H9 (cell line): ENCODE results near the gene ZNF429. TPM values are rescaled to one million over a fixed set of nuclear protein-coding genes. Genes with fewer than 3 reads are reported as not detected.

Source experiments
- DNase-seq: peaks from one replicate; pipeline ENCODE4 v3.0.0-alpha.2; 2017
- H2AFZ ChIP-seq: one replicate; pipeline ENCODE4 v1.6.1; 2013; ENCODE audit warnings: mild to moderate bottlenecking, low read length, control low read depth, moderate library complexity
- H2AK5ac ChIP-seq: 2 replicates; pipeline ENCODE4 v1.6.1; 2013; ENCODE audit warnings: low read length, control low read depth, mixed read lengths; ENCODE audit not compliant: insufficient read length
- H2BK120ac ChIP-seq: one replicate; pipeline ENCODE4 v1.6.1; 2013; ENCODE audit warnings: low read depth, mild to moderate bottlenecking, low read length, control low read depth, inconsistent platforms; ENCODE audit not compliant: poor library complexity, severe bottlenecking
- H2BK12ac ChIP-seq: 2 replicates; pipeline ENCODE4 v1.6.1; 2013; ENCODE audit warnings: low read length, control low read depth, mixed read lengths, low read depth; ENCODE audit not compliant: insufficient read length
- H2BK15ac ChIP-seq: 2 replicates; pipeline ENCODE4 v1.6.1; 2013; ENCODE audit warnings: low read depth, low read length, control low read depth
- H2BK20ac ChIP-seq: one replicate; pipeline ENCODE4 v1.6.1; 2013; ENCODE audit warnings: low read depth, mild to moderate bottlenecking, low read length, control low read depth, inconsistent platforms; ENCODE audit not compliant: poor library complexity, severe bottlenecking
- H2BK5ac ChIP-seq: 2 replicates; pipeline ENCODE4 v1.6.1; 2013; ENCODE audit warnings: low read length, control low read depth, mixed read lengths; ENCODE audit not compliant: insufficient read length
- H3K14ac ChIP-seq: 2 replicates; pipeline ENCODE4 v1.6.1; 2013; ENCODE audit warnings: low read length, control low read depth; ENCODE audit not compliant: insufficient read depth
- H3K18ac ChIP-seq: 2 replicates; pipeline ENCODE4 v1.6.1; 2013; ENCODE audit warnings: low read depth, mild to moderate bottlenecking, mixed read lengths, low read length, control low read depth; ENCODE audit not compliant: insufficient read length
- H3K23ac ChIP-seq: 2 replicates; pipeline ENCODE4 v1.6.1; 2013; ENCODE audit warnings: low read length, control low read depth, mixed read lengths, low read depth; ENCODE audit not compliant: insufficient read length
- H3K23me2 ChIP-seq: 2 replicates; pipeline ENCODE4 v1.6.1; 2013; ENCODE audit warnings: low read depth, mild to moderate bottlenecking, mixed read lengths, low read length, control low read depth; ENCODE audit not compliant: insufficient read length, poor library complexity, severe bottlenecking
- H3K27ac ChIP-seq: 2 replicates; pipeline ENCODE4 v1.5.1; 2013; ENCODE audit warnings: low read length, control low read depth, mixed read lengths, low read depth; ENCODE audit not compliant: insufficient read length
- H3K27me3 ChIP-seq: 2 replicates; pipeline ENCODE4 v1.6.1; 2013; ENCODE audit warnings: low read length, control low read depth, inconsistent platforms; ENCODE audit not compliant: insufficient read depth
- H3K4ac ChIP-seq: 2 replicates; pipeline ENCODE4 v1.6.1; 2013; ENCODE audit warnings: low read depth, mild to moderate bottlenecking, control low read depth, inconsistent platforms, low read length, moderate library complexity
- H3K4me1 ChIP-seq: 2 replicates; pipeline ENCODE4 v1.6.1; 2013; ENCODE audit warnings: low read length, control low read depth, inconsistent platforms; ENCODE audit not compliant: insufficient read depth
- H3K4me2 ChIP-seq: 2 replicates; pipeline ENCODE4 v1.6.1; 2013; ENCODE audit warnings: low read length, control low read depth, mixed read lengths; ENCODE audit not compliant: insufficient read length, insufficient read depth
- H3K56ac ChIP-seq: 2 replicates; pipeline ENCODE4 v1.6.1; 2013; ENCODE audit warnings: low read depth, mild to moderate bottlenecking, mixed read lengths, low read length, control low read depth; ENCODE audit not compliant: insufficient read length
- H3K79me1 ChIP-seq: 2 replicates; pipeline ENCODE4 v1.6.1; 2013; ENCODE audit warnings: low read depth, mild to moderate bottlenecking, moderate library complexity, low read length, control low read depth, inconsistent platforms; ENCODE audit not compliant: insufficient read depth, poor library complexity, severe bottlenecking
- H3K79me2 ChIP-seq: 2 replicates; pipeline ENCODE4 v1.6.1; 2013; ENCODE audit warnings: low read length, control low read depth, inconsistent platforms; ENCODE audit not compliant: insufficient read depth
- H3K9ac ChIP-seq: 2 replicates; pipeline ENCODE4 v1.6.1; 2013; ENCODE audit warnings: low read length, control low read depth, mixed read lengths; ENCODE audit not compliant: insufficient read length; ENCODE audit errors: extremely low read depth
- H3K9me3 ChIP-seq: one replicate; pipeline ENCODE4 v1.6.1; 2013; ENCODE audit warnings: low read depth, low read length, inconsistent platforms; ENCODE audit not compliant: control insufficient read depth
- H3T11ph ChIP-seq: one replicate; pipeline ENCODE4 v1.6.1; 2013; ENCODE audit warnings: mild to moderate bottlenecking, low read length, control low read depth, inconsistent platforms
- H4K20me1 ChIP-seq: one replicate; pipeline ENCODE4 v1.6.1; 2013; ENCODE audit not compliant: control insufficient read depth, insufficient read length, insufficient read depth
- H4K5ac ChIP-seq: 2 replicates; pipeline ENCODE4 v1.6.1; 2013; ENCODE audit warnings: low read depth, mild to moderate bottlenecking, mixed read lengths, low read length, control low read depth; ENCODE audit not compliant: insufficient read length
- H4K8ac ChIP-seq: replicated peaks from 2 replicates; pipeline ENCODE4 v1.6.1; 2013; ENCODE audit warnings: low read length, control low read depth, mixed read lengths, low read depth; ENCODE audit not compliant: insufficient read length
- H4K91ac ChIP-seq: 2 replicates; pipeline ENCODE4 v1.6.1; 2013; ENCODE audit warnings: low read depth, mild to moderate bottlenecking, moderate library complexity, mixed read lengths, low read length, control low read depth; ENCODE audit not compliant: insufficient read length
- H3K27ac Mint-ChIP-seq, 3 experiments: 2 replicates in 2 of 3; 3 replicates in 1 of 3; pipeline ENCODE4 v1.8.0; 2020 to 2021; ENCODE audit warnings: mixed read lengths in 3 of 3, mild to moderate bottlenecking in 1 of 3, moderate library complexity in 1 of 3
- H3K27me3 Mint-ChIP-seq: 2 replicates; pipeline ENCODE4 v1.8.0; 2021; ENCODE audit warnings: low read depth, mild to moderate bottlenecking, moderate library complexity, mixed read lengths
- H3K36me3 Mint-ChIP-seq, 3 experiments: 2 replicates in 2 of 3; 3 replicates in 1 of 3; pipeline ENCODE4 v1.8.0; 2020 to 2021; ENCODE audit warnings: low read depth in 3 of 3, mixed read lengths in 3 of 3; ENCODE audit not compliant: insufficient read depth in 1 of 3
- H3K4me1 Mint-ChIP-seq, 2 experiments: 2 replicates each; pipeline ENCODE4 v1.8.0; 2020; ENCODE audit warnings: mixed read lengths in 2 of 2
- H3K4me3 Mint-ChIP-seq, 2 experiments: 2 replicates in 1 of 2; 3 replicates in 1 of 2; pipeline ENCODE4 v1.8.0; 2020 to 2021; ENCODE audit warnings: mild to moderate bottlenecking in 2 of 2, mixed read lengths in 2 of 2, moderate library complexity in 1 of 2
- H3K9me3 Mint-ChIP-seq, 2 experiments: 2 replicates in 1 of 2; 3 replicates in 1 of 2; pipeline ENCODE4 v1.8.0; 2020; ENCODE audit warnings: mild to moderate bottlenecking in 2 of 2, mixed read lengths in 2 of 2, moderate library complexity in 1 of 2
- WGBS: extraction: QIAGEN DNeasy Blood & Tissue Kit; methylation state at CpG from one replicate; pipeline ENCODE4 v1.1.7; 2013; ENCODE audit warnings: missing lambda C conversion rate, low lambda C conversion rate, mixed read lengths; ENCODE audit not compliant: insufficient read length; ENCODE audit errors: extremely low coverage; 5-methylcytosine and 5-hydroxymethylcytosine counted together
- total RNA-seq: library from RNA; stranded (reverse); gene quantifications from 2 replicates; pipeline ENCODE4 v1.2.1, GENCODE V29; 2021
- TF ChIP-seq, protein P1 (sequence below): fragments of 200-600 bp; sonication (generic); conservative IDR thresholded peaks from 3 replicates; pipeline ENCODE4 v1.8.0; 2021; ENCODE audit warnings: antibody characterized with exemption, mild to moderate bottlenecking

ZNF429 gene
- total RNA-seq, 1 experiment from 2014 or later, result 11.2 TPM

DNA sequence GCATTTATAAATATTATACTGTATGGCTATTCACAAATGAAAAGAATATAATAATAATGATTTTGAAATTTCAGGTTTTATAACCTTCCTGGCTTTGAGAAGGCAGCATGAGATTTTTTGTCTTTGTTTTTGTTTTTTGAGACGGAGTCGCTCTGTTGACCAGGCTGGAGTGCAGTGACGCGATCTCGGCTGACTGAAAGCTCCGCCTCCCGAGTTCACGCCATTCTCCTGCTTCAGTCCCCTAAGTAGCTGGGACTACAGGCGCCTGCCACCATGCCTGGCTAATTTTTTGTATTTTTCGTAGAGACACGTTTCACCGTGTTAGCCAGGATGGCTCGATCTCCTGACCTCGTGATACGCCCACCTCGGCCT, 64.1 kb downstream of the ZNF429 start:
- H3K4me2 ChIP-seq, result no peak overlapping the region
- no peak overlapping the region for H3K56ac ChIP-seq
- H3K23me2 ChIP-seq, result no peaks in the 10 kb centered on the region
- Mint-ChIP-seq H3K36me3 (peaks cover 7 to 30% (median 14%) of the 10 kb centered on the region in 3 experiments; a peak in 6 of 7 replicates), H3K9me3 (peaks cover 77 to 84% of the 10 kb centered on the region in 2 experiments), H3K4me1 (no peaks in the 10 kb centered on the region), H3K27ac (no peak overlapping the region), H3K4me3 (no peak overlapping the region), H3K27me3 (no peaks in the 10 kb centered on the region; the same call in none of the 2 replicates)
- H3K27me3 ChIP-seq, result no peaks in the 10 kb centered on the region
- H2BK20ac ChIP-seq, result no peak overlapping the region
- no peak overlapping the region for H2AK5ac ChIP-seq
- DNase-seq, result no peak
- H2BK12ac ChIP-seq, result no peak overlapping the region
- H2BK15ac ChIP-seq, result no peak overlapping the region
- H4K8ac ChIP-seq, result no peak overlapping the region
- H3K18ac ChIP-seq, result no peak overlapping the region
- peaks cover 63% of the 10 kb centered on the region for H3K9me3 ChIP-seq
- TF ChIP-seq, protein P1, sequence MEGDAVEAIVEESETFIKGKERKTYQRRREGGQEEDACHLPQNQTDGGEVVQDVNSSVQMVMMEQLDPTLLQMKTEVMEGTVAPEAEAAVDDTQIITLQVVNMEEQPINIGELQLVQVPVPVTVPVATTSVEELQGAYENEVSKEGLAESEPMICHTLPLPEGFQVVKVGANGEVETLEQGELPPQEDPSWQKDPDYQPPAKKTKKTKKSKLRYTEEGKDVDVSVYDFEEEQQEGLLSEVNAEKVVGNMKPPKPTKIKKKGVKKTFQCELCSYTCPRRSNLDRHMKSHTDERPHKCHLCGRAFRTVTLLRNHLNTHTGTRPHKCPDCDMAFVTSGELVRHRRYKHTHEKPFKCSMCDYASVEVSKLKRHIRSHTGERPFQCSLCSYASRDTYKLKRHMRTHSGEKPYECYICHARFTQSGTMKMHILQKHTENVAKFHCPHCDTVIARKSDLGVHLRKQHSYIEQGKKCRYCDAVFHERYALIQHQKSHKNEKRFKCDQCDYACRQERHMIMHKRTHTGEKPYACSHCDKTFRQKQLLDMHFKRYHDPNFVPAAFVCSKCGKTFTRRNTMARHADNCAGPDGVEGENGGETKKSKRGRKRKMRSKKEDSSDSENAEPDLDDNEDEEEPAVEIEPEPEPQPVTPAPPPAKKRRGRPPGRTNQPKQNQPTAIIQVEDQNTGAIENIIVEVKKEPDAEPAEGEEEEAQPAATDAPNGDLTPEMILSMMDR, result no peak
- no peaks in the 10 kb centered on the region for H3K79me2 ChIP-seq
- no peak overlapping the region for H4K5ac ChIP-seq
- no peaks in the 10 kb centered on the region for H3K4me1 ChIP-seq
- WGBS, result no CpG with 5 or more reads among the region's 16 CpGs
- no peak overlapping the region for H3K4ac ChIP-seq
- no peak overlapping the region for H2BK5ac ChIP-seq
- no peak overlapping the region for H3K14ac ChIP-seq
- H4K20me1 ChIP-seq, result no peaks in the 10 kb centered on the region
- no peak overlapping the region for H3K9ac ChIP-seq
- H3T11ph ChIP-seq, result no peak overlapping the region
- no peak overlapping the region for H4K91ac ChIP-seq
- no peak overlapping the region for H2BK120ac ChIP-seq
- H3K27ac ChIP-seq, result no peak overlapping the region
- no peak overlapping the region for H3K23ac ChIP-seq
- no peaks in the 10 kb centered on the region for H3K79me1 ChIP-seq
- H2AFZ ChIP-seq, result no peak overlapping the region
